GM18519 (cell line): ENCODE results near the gene SNAP25.

Experiments used
- ATAC-seq: cut with Tn5 transposase; IDR thresholded peaks from one replicate; pipeline ENCODE4 v1.9.1; 2021; ENCODE audit warnings: mild to moderate bottlenecking, moderate library complexity; ENCODE audit not compliant: unreplicated experiment, low FRiP score

Gene SNAP25

DNA sequence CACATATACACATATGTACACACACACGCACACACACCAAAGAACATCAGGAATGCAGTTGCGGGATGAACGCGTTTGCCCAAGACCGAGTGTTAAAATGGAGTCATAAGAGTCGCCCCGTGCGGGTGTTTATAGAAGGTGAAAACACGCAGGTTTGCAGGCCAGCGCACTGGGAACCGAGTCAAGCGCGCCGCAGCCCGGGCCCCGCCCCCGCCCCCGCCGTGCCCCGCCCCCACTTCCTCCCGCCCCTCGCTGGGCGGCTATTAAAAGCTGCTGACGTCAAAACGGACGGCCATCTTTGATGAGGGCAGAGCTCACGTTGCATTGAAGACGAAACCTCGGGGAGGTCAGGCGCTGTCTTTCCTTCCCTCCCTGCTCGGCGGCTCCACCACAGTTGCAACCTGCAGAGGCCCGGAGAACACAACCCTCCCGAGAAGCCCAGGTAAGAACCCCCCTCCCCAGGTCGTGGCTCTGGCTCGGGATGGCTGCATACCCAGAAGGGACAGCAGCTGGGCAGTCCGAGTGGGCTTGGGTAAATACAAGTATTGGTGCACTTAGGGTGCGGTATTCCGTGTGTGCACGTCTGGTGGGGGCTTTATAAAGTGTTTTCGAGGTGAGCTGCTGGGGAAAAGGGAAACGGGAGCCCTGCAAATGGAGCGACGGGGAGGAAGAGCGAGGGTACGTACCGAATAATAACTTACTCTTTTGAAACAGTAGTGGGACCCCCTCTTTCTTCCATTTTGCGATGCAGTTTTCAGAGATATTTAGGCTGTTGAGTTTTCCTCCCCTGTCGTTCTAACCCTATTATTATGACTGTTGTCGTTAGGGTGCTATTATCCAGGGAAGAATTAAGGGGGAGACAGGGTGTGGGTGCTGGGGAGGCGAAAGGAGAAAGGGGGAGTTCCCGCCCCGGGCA, at the start of gene SNAP25:
Gene SNAP25, plus strand, starts transcription at position 295 of the 916 bp plus-strand sequence. CDS start 56,662 bp downstream, outside the sequence.
- no peak for ATAC-seq

DNA sequence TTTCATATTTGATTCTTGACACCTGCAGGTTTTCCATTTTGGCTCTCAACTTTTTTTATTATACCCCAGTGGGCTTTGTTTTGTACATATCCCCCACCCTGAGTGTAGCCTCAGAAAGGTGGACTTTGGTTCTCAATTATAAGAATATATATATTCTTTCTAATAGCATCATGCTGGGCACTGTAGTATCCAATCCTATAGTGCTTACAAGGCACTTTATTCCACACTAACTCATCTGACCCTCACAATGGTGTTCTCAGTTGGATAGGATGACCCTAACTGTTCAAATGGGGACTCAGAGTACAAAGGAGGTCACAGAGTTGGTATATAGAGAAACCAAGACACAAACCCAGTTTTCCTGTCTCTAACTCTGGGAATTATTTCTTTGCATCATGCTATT, 48.9 kb upstream of the SNAP25 start:
- no peak for ATAC-seq

DNA sequence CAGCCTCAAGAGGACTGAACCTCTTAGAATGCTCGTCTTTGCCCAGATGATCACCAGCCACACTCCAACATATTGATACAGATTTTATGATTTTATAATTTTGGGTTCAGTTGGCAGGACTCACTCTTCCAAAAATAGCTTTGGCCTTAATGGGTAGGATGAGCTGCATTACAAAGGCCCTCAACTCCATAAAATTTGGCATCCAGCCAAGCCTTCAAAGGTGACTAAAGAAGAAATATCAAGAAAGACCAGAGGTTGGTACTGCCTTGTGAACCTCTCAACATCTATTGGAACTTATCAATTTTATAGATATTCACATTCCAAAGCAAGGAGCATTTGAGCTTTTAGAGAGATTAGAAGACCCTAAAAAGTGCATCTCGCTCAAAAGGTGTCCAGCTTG, 48.4 kb upstream of the SNAP25 start:
- no peak for ATAC-seq

DNA sequence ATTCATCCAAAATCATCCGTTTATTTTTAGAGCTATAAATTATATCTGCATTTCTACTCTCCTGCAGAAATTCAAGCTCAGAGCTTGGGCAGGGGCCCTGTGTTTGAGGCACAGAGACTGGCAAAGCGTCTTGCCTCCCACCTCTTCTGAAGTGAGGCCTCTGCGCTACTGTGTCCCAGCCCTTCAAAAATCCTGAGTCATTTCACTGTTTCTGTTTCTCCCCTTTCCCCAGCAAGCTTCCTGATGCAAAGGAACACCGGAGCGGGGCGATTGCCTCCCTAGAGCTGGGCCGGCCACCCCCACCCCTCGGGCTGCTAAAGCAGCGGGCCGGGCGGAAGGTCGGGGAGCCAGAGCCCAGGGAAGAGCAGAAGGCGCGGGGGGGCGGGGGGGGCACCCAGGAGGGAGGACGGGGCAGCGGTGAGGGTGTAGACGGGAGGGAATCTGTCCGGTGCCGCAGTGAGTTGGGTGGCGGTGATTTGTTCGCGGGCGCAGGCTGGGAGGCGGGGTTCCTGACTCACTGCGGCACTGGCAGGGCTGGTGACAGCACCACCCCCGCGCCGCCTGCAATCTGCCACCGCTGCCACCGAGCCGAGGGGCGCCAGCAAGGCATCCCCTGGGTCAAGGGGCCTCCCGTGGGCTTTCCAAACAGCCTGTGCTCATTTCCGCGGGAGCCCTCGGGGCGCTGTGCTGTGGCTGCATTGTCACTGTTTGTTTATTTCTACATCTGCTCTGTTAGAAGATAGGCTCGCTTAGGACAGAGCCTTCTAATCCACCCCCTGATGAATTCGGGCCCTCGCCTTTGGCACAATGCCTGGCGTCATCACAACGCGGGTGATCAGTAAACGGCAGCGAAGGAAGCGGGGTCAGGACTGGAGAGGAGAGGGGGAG, 46.5 kb upstream of the SNAP25 start:
- no peak for ATAC-seq

DNA sequence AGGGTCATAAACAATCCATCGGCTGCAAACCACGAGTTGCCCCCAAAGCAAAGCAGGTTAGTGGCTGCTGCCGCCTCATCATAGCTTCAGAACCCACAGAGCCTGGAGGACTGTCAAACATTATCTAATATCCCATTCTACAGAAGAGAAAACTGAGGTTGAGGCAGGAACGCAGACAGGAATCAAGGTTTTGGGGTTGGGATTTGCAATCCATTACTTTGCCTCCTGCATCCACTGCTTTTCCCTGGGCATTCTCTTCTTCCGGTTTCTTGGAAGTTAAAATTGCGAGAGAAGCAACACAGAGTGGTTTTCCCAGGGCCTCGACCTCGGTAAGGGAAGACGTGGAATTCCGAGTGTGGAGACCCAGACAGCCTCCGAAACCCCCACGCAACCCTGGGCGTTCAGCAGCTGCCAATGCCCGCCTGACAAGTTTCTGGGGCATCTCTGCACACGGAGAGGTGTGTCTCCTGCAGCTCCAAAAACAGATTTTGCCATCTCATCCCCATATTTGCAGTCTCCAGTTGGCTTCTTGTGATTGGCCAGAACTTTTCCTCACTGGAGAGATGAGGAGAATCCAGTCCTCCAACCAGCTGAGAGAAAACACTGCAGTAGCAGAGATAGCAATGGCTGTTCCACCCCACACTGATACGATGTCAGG, 45.5 kb upstream of the SNAP25 start:
- ATAC-seq = no peak

DNA sequence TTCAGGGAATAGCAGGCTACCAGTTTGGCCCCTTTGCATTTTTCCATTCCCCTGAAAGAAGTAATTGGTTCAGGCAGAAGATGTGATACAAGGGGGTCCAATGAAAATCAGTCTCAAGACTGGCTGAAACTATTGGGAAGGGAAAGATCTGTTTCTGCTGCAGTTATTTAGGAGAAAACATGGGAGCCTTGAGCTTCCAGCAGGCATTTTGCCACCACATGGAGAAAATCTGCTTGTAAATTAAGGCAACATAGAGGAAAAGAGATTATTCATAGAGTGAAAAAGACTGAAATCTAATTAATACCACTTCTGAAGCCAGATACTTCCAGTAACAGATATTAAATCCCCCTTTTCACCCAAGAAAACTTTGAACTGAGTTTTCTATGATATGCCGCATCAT, 44.2 kb upstream of the SNAP25 start:
- no peak for ATAC-seq

DNA sequence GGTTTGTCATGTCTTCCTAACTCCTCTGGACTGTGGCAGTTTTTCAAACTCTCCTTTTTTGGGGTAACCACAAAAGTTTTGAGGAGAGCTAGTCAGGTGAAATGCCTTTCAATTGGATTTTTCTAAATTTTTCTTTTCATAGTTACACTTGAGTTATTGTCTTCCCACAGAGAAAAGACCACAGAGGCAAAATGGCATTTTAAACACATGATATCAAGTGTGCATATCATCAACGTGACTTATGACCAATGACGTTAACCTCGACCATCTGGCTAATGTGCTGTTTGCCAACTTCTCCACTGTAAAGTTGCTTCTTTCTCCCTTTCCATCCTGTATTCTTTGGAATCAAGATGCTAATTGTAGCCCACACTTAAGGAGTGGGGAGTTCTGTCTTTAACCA, 41.3 kb upstream of the SNAP25 start:
- ATAC-seq = no peak

DNA sequence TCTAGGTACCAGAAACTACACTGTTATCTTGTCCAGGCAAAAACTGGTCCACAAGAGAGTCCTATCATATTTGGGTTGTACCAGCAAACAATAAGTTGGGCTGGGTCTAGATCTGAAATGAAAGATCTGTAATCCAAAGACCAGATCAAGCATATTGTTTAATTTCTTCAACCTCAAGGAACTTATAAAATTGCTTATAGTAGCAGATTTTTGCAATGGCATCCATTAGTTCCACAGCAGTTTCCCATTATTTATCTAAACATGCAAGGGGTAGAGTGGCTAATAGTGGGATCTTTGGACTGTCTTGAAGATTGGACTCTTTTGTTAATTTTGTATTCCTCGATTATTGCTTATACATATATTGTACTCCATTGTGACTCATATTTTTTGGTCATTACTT, 40.5 kb upstream of the SNAP25 start:
- no peak for ATAC-seq

DNA sequence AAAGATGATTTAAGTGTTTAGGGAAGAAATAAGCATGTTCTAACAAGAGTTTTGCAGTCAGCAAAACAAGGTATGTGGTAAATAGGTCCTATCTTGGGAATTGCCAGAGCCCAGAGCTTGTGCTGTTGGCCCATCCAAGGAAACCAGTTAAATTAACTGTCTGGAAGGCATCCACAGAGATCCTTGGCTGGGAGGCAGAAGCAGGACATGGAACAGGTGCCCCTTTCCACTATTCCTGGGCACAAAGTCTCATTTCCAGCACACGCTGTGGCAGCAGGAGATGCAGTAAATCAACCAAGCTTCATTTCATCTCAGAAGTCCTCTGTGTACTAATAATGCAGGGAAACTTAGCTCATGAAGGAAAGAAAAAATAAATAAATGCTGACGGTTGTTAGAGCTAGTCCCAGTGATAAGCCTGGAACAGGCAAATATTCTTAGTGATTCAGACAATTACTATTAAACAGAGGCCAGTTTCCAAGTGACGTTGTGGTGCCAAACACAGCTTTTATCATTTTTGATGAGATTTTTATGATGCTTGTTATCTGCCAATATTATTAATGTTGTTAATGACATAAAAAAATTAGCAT, 39.8 kb upstream of the SNAP25 start:
- no peak for ATAC-seq

DNA sequence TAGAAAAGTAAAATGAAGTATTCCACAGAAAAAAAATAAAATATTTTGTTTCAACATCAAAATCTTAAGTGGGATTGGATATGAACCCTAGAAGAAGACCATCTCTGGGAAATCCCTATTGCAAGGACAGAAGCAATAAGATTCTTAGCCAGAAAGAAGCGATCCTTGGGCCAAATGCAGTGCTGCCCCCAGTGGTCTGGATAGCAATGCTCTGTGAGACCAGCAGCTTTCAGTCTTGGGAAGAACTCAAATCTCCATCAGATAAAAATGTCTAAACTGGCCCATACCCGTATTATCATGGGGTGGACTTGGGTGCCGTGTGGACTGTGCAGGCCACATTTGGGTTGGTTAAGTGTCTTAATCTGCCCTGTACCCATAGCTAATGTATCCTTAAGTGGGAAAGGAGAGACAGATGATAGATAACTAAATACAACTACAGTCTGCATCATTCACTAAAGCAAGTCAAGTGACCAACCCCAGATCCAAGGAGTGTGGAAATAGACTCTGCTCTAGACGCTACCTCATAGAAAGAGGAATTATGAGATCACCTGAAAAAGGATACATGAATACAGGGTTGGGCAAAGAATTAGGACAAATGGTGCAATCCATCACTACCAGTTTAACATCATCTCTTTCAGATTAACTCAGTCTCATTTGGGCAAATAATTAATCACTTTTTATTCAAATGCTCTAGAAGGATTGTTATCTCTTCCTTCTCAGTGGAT, 38.9 kb upstream of the SNAP25 start:
- no peak for ATAC-seq

DNA sequence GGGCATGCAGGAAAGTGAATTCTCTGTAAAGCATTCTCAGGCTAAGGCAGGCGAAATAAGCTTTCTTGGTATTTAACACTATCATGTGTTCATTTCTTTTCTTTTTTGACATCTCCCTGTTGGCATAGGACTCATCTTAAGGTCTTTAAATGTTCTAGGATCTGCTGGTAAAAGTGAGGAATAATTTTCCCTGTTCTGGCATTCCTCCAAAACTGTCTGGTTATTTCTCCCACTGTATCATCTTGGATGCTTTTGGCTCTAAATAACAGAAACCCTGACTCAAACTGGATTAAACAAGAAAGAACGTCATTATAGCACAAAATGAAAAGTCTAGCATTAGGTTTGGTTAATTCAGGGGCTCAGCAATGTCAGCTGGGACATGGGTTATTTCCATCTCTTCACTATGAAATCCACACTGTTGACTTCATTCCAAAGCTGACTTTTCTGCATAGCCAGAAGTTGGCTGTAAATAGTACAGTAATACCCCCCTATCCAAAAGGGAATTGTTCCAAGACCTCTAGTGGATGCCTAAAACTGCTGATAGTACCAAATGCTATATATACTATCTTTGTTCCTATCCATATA, 37.9 kb upstream of the SNAP25 start:
- ATAC-seq = no peak

DNA sequence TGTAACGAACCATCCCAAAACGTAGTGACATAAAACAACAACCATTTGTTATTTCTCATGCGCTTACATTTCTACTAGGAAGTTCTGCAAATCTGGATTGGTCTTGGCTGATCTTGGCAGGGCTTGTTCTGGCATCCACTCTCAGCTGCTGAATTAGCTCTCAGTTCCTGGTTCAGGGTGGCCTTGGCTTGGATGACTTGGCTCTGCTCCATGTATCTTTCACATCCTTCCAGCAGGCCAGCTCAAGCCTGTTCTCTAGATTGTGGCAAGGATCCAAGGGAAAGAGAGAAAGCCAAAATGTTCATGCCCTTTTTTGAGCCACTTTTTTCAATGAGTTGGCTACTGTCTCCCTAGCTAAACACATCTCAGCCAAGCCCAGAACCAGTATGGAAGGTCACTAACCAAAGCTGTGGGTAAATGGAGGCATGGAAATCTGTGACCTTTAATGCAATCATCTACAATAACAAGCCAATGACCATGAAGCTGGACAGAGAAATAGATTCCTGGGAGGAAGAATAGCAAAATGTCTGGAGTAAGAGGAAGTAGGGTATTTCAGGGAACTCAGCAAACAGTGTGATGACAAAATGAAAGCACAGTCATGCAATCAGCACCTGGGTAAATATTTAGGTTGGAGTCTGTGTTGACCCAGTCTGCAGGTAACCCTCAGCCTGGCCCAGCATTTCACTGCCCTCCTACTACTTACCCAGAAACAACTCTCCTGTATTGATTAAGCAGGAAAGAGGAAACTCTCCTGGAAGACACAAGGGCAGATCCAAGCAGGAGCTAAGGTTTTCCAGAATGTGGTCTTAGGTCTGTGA, 32.7 kb upstream of the SNAP25 start:
- ATAC-seq = no peak

DNA sequence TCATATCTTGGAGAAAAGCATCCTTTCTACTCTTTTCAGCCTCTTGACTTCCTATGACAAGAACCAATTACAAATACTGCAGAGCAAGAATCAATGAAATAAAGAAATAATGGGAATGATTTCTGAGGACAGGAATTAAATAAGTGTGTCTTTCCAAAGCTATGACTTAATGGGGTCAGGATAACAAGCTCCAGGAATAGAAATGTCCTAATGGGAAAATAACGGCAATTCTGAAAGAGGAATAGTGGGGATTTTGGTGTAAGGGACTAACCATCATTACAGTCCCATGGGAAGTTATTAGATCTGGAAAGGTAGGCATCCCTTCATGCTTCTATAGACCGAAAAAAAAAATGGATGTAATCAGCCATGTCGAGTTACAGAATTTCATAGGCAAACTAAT, 28.2 kb upstream of the SNAP25 start:
- ATAC-seq = no peak

DNA sequence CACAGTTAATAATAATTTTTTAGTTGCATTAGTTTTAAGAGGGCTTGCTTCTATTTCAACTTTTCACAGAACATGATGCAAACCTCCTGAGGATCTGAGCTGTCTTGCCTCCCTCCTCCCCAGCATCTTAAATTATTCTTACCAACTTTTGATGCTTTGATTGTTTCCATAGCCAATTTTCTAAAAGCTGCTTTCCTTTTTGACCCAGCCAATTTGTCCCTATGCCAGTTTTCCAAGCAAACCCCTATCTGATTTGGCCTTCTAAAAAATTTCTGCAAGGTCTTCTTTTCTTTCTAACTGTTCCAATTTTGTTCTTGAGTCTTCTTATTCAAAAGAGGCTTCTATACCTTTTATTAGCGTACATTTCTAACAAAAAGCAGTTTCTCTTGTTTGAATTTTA, 26.5 kb upstream of the SNAP25 start:
- no peak for ATAC-seq

DNA sequence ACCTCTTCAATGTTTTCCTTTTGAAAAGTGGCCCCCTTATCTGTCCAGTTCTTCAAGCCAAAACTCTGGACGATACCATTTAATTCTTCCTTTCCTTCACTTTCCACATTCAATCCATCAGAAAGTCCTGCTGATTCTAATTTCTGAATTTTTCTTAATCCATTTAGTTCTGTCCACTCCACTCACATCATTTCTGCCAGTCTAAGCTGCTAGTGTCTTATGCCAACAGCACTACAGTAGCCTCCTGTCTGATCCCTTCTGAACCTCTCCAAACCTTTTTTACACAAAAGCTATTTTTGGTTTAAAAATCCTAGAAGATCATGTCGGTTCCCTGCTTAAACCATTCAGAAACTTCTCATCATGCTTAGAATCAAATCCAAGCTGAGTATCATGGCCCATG, 24.5 kb upstream of the SNAP25 start:
- ATAC-seq = no peak

DNA sequence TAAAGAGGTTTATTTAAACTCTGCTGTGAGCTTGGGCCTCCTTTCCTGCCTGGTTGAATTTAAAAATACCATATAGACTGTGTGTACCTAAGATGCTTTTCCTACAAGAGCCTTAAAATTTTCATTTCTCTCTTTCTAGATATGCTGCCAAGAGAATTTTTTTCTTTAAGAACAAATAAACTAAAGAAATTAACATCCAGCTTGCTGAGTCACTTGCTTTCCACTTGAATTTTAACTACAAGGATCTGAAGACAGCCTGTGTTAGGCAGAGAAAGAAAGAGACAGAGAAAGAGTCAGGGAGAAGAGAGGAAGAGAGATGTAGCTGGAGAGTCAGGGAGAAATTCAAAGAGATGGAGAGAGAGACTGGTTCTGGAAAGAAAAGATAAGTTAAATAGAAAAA, 18.3 kb upstream of the SNAP25 start:
- ATAC-seq = no peak

DNA sequence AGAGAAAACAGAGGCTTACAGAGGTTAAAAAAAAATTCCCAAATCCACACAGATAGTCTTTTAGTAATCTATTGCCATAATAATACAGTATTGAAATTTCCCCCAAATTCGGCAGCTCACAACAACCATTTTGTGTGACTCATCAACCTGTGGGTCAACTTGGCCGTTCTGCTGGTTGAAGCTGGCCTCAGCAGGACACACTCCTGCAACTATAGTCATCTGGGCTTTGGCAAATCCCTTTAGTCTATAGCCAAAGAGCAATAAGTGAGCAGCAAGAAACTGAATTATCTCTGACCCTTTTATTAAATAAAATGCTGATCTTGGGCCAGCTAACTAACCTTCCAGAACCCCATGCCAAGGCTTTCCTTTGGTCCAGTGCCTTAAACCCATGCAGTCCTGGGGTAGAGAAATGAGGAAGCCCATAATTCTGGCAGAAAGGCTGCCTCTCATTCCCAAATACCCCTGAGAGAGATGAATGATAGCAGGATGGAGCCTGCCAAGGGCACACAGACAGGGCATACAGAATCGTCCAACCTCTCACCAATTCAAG, 17.2 kb upstream of the SNAP25 start:
- ATAC-seq = no peak

DNA sequence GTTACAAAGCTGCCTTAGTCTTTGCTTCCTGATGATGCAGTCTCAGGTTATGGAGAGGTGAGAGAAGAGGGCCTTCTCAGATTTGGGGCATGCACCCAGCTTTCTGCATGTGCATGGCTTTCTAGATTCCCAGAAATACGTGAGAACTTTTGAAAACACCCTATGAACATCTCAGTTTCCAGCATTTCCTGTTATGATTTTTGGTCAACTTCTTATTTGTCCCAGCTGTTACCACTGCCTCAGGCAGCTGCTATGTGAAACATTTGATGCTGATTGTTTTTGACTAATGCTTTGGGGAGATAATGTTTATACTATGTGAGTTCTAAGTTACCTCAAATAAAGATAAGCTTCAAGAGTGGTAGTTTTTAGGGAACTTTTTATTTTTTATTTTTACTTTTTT, 9.5 kb upstream of the SNAP25 start:
- ATAC-seq = no peak
